ENCODE measurements around the gene FNIP1.
"Not testable (repeated sequence)": the region's sequence is repeated elsewhere in the genome, so short reads cannot be mapped to it uniquely, and the experiment has no call there.

The FNIP1 gene

GRCh38 chr5:131783357-131783756 is 13.5 kb downstream of the FNIP1 start:
- H3K4me3 ChIP-seq (ENCODE audit: low read length) = no peak overlapping the region
- no peaks in the 10 kb centered on the region for H3K36me3 ChIP-seq (ENCODE audit: control insufficient read depth, insufficient read depth, low read length)
- no peak overlapping the region for H3K27ac ChIP-seq (ENCODE audit: low read depth, low read length)
- no peaks in the 10 kb centered on the region for H3K4me1 ChIP-seq (ENCODE audit: control insufficient read depth, insufficient read depth, low read length)
- no peak overlapping the region for H3K9ac ChIP-seq (ENCODE audit: low read length)
- H3K27me3 ChIP-seq (ENCODE audit: control insufficient read depth, insufficient read depth, low read length) = no peaks in the 10 kb centered on the region

- no peaks in the 10 kb centered on the region for H3K36me3 ChIP-seq (ENCODE audit: control insufficient read depth, insufficient read depth, low read length)
- no peak overlapping the region for H3K9ac ChIP-seq (ENCODE audit: low read length)
- H3K27me3 ChIP-seq (ENCODE audit: control insufficient read depth, insufficient read depth, low read length) = no peaks in the 10 kb centered on the region
- H3K4me3 ChIP-seq (ENCODE audit: low read length) = no peak overlapping the region
- H3K4me1 ChIP-seq (ENCODE audit: control insufficient read depth, insufficient read depth, low read length) = no peaks in the 10 kb centered on the region
- no peak overlapping the region for H3K27ac ChIP-seq (ENCODE audit: low read depth, low read length)
These were observed 14.1 kb downstream of the FNIP1 start for GRCh38 chr5:131782717-131783116.

- H3K27ac ChIP-seq (ENCODE audit: low read depth, low read length); H3K4me3 ChIP-seq (ENCODE audit: low read length): not testable (repeated sequence)
These were observed 18.7 kb downstream of the FNIP1 start for GRCh38 chr5:131778141-131778540.

GRCh38 chr5:131776450-131776849 is 20.4 kb downstream of the FNIP1 start:
- H3K27ac ChIP-seq (ENCODE audit: low read depth, low read length) = no peak overlapping the region
- H3K4me1 ChIP-seq (ENCODE audit: control insufficient read depth, insufficient read depth, low read length) = peaks cover 2% of the 10 kb centered on the region
- H3K36me3 ChIP-seq (ENCODE audit: control insufficient read depth, insufficient read depth, low read length) = no peaks in the 10 kb centered on the region
- no peak overlapping the region for H3K4me3 ChIP-seq (ENCODE audit: low read length)
- H3K9ac ChIP-seq (ENCODE audit: low read length) = no peak overlapping the region
- no peaks in the 10 kb centered on the region for H3K27me3 ChIP-seq (ENCODE audit: control insufficient read depth, insufficient read depth, low read length)

More at GRCh38 chr5:131778141-131778540, 18.7 kb downstream of the FNIP1 start:
- not testable (repeated sequence) for H3K9ac ChIP-seq (ENCODE audit: low read length); H3K27me3 ChIP-seq (ENCODE audit: control insufficient read depth, insufficient read depth, low read length); H3K4me1 ChIP-seq (ENCODE audit: control insufficient read depth, insufficient read depth, low read length); H3K36me3 ChIP-seq (ENCODE audit: control insufficient read depth, insufficient read depth, low read length)

- H3K36me3 ChIP-seq (ENCODE audit: control insufficient read depth, insufficient read depth, low read length) = no peaks in the 10 kb centered on the region
- H3K27ac ChIP-seq (ENCODE audit: low read depth, low read length) = no peak overlapping the region
- H3K27me3 ChIP-seq (ENCODE audit: control insufficient read depth, insufficient read depth, low read length) = no peaks in the 10 kb centered on the region
- H3K4me1 ChIP-seq (ENCODE audit: control insufficient read depth, insufficient read depth, low read length) = peaks cover 4% of the 10 kb centered on the region
- H3K9ac ChIP-seq (ENCODE audit: low read length) = no peak overlapping the region
- no peak overlapping the region for H3K4me3 ChIP-seq (ENCODE audit: low read length)
These were observed 22.0 kb downstream of the FNIP1 start for GRCh38 chr5:131774652-131775367.

GRCh38 chr5:131773805-131774204 is 23.0 kb downstream of the FNIP1 start:
- no peak overlapping the region for H3K27ac ChIP-seq (ENCODE audit: low read depth, low read length)
- no peak overlapping the region for H3K9ac ChIP-seq (ENCODE audit: low read length)
- H3K36me3 ChIP-seq (ENCODE audit: control insufficient read depth, insufficient read depth, low read length) = no peaks in the 10 kb centered on the region
- no peak overlapping the region for H3K4me3 ChIP-seq (ENCODE audit: low read length)
- H3K4me1 ChIP-seq (ENCODE audit: control insufficient read depth, insufficient read depth, low read length) = peaks cover 4% of the 10 kb centered on the region
- H3K27me3 ChIP-seq (ENCODE audit: control insufficient read depth, insufficient read depth, low read length) = no peaks in the 10 kb centered on the region

GRCh38 chr5:131771692-131772091 is 25.1 kb downstream of the FNIP1 start:
- H3K36me3 ChIP-seq (ENCODE audit: control insufficient read depth, insufficient read depth, low read length) = no peaks in the 10 kb centered on the region
- H3K9ac ChIP-seq (ENCODE audit: low read length) = no peak overlapping the region
- no peak overlapping the region for H3K27ac ChIP-seq (ENCODE audit: low read depth, low read length)
- no peak overlapping the region for H3K4me3 ChIP-seq (ENCODE audit: low read length)
- H3K27me3 ChIP-seq (ENCODE audit: control insufficient read depth, insufficient read depth, low read length) = no peaks in the 10 kb centered on the region
- peaks cover 4% of the 10 kb centered on the region for H3K4me1 ChIP-seq (ENCODE audit: control insufficient read depth, insufficient read depth, low read length)

GRCh38 chr5:131769961-131770360 is 26.9 kb downstream of the FNIP1 start:
- H3K36me3 ChIP-seq (ENCODE audit: control insufficient read depth, insufficient read depth, low read length) = no peaks in the 10 kb centered on the region
- H3K4me1 ChIP-seq (ENCODE audit: control insufficient read depth, insufficient read depth, low read length) = peaks cover 7% of the 10 kb centered on the region
- no peak overlapping the region for H3K9ac ChIP-seq (ENCODE audit: low read length)
- no peak overlapping the region for H3K27ac ChIP-seq (ENCODE audit: low read depth, low read length)
- H3K27me3 ChIP-seq (ENCODE audit: control insufficient read depth, insufficient read depth, low read length) = no peaks in the 10 kb centered on the region
- no peak overlapping the region for H3K4me3 ChIP-seq (ENCODE audit: low read length)

GRCh38 chr5:131769336-131769735 is 27.5 kb downstream of the FNIP1 start:
- H3K4me3 ChIP-seq (ENCODE audit: low read length) = no peak overlapping the region
- H3K4me1 ChIP-seq (ENCODE audit: control insufficient read depth, insufficient read depth, low read length) = peaks cover 7% of the 10 kb centered on the region
- no peak overlapping the region for H3K9ac ChIP-seq (ENCODE audit: low read length)
- no peak overlapping the region for H3K27ac ChIP-seq (ENCODE audit: low read depth, low read length)
- H3K27me3 ChIP-seq (ENCODE audit: control insufficient read depth, insufficient read depth, low read length) = no peaks in the 10 kb centered on the region
- H3K36me3 ChIP-seq (ENCODE audit: control insufficient read depth, insufficient read depth, low read length) = no peaks in the 10 kb centered on the region

GRCh38 chr5:131767891-131768290 is 28.9 kb downstream of the FNIP1 start:
- peaks cover 7% of the 10 kb centered on the region for H3K4me1 ChIP-seq (ENCODE audit: control insufficient read depth, insufficient read depth, low read length)
- H3K27me3 ChIP-seq (ENCODE audit: control insufficient read depth, insufficient read depth, low read length) = no peaks in the 10 kb centered on the region
- no peaks in the 10 kb centered on the region for H3K36me3 ChIP-seq (ENCODE audit: control insufficient read depth, insufficient read depth, low read length)
- no peak overlapping the region for H3K27ac ChIP-seq (ENCODE audit: low read depth, low read length)
- H3K9ac ChIP-seq (ENCODE audit: low read length) = no peak overlapping the region
- H3K4me3 ChIP-seq (ENCODE audit: low read length) = no peak overlapping the region

- H3K36me3 ChIP-seq (ENCODE audit: control insufficient read depth, insufficient read depth, low read length) = no peaks in the 10 kb centered on the region
- H3K4me3 ChIP-seq (ENCODE audit: low read length) = no peak overlapping the region
- no peak overlapping the region for H3K9ac ChIP-seq (ENCODE audit: low read length)
- no peaks in the 10 kb centered on the region for H3K27me3 ChIP-seq (ENCODE audit: control insufficient read depth, insufficient read depth, low read length)
- peaks cover 6% of the 10 kb centered on the region for H3K4me1 ChIP-seq (ENCODE audit: control insufficient read depth, insufficient read depth, low read length)
- no peak overlapping the region for H3K27ac ChIP-seq (ENCODE audit: low read depth, low read length)
These were observed 30.1 kb downstream of the FNIP1 start for GRCh38 chr5:131766689-131767088.

GRCh38 chr5:131765261-131765660 is 31.6 kb downstream of the FNIP1 start:
- H3K4me1 ChIP-seq (ENCODE audit: control insufficient read depth, insufficient read depth, low read length) = peaks cover 3% of the 10 kb centered on the region
- H3K27ac ChIP-seq (ENCODE audit: low read depth, low read length) = no peak overlapping the region
- no peak overlapping the region for H3K9ac ChIP-seq (ENCODE audit: low read length)
- no peak overlapping the region for H3K4me3 ChIP-seq (ENCODE audit: low read length)
- no peaks in the 10 kb centered on the region for H3K36me3 ChIP-seq (ENCODE audit: control insufficient read depth, insufficient read depth, low read length)
- H3K27me3 ChIP-seq (ENCODE audit: control insufficient read depth, insufficient read depth, low read length) = no peaks in the 10 kb centered on the region

GRCh38 chr5:131763968-131764367 is 32.8 kb downstream of the FNIP1 start:
- Histone ChIP-seq H3K36me3 (ENCODE audit: control insufficient read depth, insufficient read depth, low read length) (no peaks in the 10 kb centered on the region), H3K4me1 (ENCODE audit: control insufficient read depth, insufficient read depth, low read length) (peaks cover 3% of the 10 kb centered on the region), H3K27me3 (ENCODE audit: control insufficient read depth, insufficient read depth, low read length) (no peaks in the 10 kb centered on the region), H3K27ac (ENCODE audit: low read depth, low read length) (no peak overlapping the region), H3K9ac (ENCODE audit: low read length) (no peak overlapping the region), H3K4me3 (ENCODE audit: low read length) (no peak overlapping the region)

Data from rectal smooth muscle tissue (tissue), 1 donor.